ENCODE measurements around the gene RPS14. TPM values are rescaled to one million over a fixed set of nuclear protein-coding genes. Genes with fewer than 3 reads are reported as not detected.

The RPS14 gene
- total RNA-seq, 1 donor from 2014 or later, result 1,424 TPM

DNA sequence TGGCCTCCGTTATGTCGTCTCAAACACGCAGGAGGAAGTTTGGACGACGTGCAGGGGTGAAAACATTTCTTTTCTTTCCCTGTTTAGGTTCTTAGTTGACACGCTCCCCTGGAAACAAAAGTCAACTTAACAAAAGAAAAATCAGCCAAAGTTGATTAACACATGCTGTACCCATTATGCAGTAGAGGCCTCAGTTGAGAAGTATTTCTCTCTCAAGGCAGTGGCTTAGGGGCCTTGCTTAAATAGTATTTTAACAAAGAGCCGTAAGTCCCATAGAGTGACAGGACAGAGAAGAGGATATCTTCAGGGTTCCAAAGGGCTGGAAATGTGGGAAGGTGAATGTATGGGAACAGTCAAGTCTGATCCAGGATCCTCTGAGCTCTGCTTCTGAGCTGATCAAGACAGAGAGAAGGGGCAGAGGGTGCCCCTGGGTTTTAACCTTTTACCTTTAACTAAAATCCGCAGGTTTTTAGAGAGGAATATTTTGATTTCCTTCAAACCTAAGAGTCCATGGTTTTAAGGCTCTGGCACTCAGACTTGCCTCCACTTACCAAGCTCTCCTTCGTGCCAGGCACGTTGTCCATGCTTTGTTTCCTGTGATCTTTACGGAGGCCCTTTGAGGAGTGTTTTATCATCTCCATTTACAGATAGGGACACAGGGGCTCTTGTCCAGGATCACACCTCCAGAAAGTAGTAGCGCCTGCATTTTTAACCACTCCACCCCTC lies 36.2 kb downstream of the RPS14 start:
- DNase-seq (ENCODE audit: low spot score), result no peak

DNA sequence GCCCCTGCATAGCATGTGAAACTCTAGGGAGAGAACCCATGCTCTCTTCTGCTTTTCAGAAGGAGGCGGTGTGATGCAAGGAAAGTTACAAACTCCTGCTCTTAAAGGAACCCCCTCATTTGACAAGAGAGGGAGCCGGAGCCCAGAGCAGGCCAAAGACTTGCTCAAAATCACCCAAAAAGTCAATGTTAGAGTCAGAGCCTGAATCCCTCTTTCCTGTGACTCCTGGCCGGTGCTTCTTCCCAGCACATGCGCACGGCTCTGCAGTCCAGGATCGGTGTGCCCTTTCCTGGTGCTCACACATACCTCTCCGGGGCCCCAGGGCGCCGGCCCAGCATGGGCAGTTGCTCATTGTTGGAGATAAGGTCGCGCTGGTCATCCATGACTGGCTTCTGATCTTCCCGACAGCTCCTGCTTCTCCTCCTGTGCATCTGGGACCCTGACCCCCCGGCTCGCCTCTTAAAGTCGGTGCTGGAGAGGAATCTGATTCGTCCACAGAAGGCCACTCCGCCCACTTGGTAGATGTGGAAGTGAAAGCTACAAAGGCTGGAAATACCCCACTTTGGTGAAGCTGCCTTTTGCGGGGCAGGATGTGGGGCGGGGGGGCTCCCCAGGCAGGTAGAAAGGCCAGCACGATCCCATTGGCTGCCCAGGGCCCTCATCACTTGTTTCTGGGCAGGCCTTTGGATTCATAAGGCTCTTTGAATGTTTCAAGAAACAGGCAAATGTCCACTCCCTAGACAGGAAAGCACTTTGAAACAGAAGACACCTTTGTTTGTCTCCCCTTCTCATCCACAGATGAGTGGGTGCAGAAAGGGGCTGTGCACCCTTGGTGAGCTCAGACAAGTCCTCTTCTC lies 37.0 kb downstream of the RPS14 start, which contains the start of gene CD74:
Gene CD74 (minus strand): TSS at position 592 of the 857 bp plus-strand sequence. CDS start 161 bp downstream, at position 431.
- peak; percentile 88 for DNase-seq (ENCODE audit: low spot score)

DNA sequence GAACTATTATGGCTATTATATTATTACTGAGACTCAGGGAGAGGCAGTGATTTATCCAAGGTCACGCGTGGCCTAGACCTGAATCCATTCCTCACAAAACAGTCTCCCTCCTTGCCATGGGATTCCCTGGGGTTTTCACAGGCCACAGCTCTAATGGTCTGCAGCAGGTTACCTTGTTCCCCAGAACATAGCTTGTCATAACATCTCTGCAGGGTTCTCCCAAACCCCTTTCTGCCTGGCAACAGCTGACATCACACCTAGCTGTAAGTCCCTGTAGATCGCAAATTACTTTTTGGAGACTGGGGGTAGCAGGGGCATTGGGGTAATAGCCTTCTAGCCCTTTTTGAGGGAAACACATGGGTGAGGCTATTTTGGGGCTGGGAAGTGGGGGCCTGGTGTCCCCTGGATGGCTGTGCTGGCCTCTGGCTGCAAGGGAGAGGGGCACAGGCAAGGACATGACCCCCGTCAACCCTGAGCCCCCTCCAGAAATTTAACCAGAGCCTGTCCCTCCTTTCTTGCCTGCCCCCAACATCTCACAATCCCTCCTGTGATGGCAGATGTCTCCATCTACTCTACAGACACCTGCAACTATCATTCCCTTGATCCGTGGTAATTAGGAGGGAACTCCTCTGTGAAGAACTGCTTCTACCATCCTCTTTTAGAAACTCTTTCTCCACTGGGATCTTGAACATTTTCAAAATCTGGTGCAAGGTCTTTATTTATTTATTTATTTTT lies 38.1 kb downstream of the RPS14 start:
- peak; percentile 58 for DNase-seq (ENCODE audit: low spot score)

DNA sequence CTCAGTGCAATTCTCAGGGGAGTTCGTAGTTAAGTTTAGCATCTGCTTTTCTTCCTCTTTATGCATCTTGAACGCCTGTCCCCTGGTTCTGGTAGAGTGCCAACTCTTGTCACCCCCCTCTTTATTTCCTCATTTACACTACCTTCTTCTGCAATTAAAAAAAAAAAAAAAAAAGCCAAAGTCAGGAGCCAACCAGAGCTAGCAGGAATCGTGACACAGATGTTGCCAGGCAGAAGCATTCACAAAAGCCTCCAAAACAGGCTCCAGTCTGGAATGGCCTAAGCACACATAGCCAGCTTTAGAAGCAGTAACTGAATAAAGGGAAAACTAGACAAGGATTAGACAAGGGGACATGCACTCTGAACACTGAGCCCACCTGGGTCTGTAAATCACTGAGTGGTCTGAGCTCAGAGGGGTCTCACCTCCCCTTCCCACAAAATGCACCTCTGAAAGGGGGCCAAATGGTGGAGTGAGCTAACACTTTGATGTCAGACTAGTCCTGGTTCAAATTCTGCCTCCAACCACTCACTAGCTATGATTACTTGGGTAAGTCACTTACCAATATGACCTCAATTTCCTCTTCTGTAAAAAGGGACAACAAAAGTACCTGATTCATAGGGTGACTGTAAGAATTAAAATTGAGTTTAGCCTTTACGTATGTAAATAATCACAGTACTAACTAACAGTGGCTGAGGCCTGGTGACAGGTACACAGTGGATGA lies 38.9 kb downstream of the RPS14 start:
- peak; percentile 85 for DNase-seq (ENCODE audit: low spot score)

DNA sequence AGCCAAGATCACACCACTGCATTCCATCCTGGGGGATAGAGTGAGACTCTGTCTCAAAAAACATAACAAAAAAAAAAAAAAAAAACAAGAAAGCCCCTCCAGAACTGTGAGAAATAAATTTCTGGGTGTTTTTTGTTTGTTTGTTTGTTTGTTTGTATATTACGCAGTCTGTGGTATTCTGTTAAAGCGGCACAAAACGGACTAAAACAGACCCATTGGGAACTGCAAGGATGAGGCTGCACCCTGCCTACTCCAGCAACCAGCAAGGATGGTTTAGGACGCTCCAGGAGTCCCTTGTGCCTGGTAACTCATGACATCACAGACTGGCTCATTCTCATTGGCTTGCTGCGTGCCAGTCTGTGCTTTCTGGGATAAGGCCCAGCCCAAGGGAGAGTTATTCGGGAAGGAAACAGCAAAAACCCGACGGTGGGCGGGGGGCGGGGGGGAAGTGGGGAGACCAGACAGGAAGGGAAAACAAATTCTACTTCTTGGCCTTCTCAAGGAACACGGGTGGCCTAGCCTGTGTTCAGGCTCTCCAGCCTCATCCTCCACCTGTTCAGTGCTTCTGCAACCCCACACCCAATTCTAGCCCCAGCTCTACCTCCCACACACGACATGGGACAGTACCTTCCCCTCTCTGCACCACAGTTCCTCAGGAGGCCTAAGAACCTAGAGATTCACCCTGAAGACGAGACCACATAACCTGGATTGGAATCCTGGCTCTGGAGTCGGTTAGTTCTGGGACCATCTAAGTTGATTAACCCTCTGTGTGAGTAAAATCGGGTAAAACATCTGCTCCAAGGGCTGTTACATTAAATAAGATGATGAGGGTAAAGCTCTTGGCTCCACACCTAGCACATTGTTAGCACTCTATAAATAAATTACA lies 39.7 kb downstream of the RPS14 start:
- peak; percentile 91 for DNase-seq (ENCODE audit: low spot score)

DNA sequence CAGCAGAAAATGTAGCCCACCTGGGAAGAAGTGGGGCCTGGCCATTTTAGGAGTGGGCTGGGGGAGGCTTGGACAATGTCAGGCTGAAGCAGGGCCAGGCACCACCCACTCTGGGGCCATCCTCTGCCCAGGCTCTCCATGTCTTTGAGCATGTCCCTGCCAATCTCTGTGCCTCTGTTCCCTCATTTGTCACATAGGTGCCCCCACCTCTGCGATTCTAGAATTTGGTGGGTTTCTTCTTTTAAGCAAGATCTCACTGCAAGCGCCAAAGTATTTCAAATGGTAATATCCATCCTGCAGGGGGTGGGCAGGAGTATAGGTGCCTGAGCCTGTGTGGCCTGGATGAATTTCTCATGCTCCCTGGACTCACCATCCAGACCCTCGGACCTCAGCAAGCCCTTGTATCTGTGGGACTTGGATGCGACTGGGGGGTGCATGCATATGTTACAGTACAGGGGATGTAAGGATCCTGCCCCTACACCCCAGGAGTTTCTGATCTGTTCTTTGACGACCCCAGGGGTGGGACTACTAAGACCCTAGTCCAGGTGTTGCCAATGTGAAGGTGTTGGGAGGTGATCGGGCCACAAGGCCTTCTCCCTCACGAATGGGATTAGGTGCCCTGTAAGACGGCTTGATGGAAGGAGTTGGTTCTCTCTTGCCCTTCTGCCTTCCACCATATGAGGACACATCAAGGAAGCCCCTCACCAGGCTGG lies 41.2 kb downstream of the RPS14 start:
- DNase-seq (ENCODE audit: low spot score), result no peak

DNA sequence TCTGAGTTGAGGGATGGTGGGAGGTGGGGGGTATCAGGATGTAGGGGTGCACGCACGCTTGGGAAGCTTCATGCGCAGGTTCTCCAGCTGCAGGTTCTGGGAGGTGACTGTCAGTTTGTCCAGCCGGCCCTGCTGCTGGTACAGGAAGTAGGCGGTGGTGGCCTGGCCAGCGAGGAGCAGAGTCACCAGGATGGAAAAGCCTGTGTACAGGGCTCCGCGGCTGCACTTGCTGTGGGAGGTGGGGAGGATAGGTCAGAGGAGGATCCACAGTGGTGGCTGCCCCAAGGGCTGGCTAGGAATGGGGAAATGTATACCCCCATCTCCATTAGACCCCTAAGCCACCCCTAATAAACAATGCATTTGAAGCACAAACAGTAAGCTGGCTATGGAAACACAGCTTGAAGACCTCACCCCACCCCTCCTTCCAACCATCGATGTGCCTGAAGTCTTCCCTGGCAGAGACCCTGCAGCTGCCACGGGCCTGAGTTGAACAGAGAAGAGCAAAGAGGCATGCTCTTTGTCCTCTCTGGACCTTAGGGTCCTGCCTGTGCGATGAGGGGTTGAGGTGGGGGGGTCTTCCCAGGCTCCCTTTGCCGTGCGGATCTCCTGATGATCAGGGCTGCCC lies 42.3 kb downstream of the RPS14 start:
- no peak for DNase-seq (ENCODE audit: low spot score)

DNA sequence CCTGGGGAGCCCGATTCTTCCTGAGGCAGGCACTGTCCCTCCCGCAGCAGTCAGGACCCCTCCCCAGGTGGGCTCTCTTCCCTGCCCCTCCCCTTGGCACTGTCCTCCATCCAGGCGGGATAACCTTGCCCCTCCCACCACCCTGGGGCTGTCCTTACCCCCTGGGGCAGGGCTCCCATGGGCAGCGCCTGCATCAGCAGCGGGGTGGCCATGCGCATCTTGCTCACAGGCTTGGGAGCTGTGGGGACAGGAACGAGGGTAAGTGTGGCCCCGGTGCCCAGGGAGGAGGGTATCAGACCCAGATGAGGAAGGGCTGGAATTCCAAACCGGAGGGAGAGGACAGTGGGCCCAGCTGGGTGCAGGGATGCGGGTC lies 42.8 kb downstream of the RPS14 start:
- no peak for DNase-seq (ENCODE audit: low spot score)

DNA sequence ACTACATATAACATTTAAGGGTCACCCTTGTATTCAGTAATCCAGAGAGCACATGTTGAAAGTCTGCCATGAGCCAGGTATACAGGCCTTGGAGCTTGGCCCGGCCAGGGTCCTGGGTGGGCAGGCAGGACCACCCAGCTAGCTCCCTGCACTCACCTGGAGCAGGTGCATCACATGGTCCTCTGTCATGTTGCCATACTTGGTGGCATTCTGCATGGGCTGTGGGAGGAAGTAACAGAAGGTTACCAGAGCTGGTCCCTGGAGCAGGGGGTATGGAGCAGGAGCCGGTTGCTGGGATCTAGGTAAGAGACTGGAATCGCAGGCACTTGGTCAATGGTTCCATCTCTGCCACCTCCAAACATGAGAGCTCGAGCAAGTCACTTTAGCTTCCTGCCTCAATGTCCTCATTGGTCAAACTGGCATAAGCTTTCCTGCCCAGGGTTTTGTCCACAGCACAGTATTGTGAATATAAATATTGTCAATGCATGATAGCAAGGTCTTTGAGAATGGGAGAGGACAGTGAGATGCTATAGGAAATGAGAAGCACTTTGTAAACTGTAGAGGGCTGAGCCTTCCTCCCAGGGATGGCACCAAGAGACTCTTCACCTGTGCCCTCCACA lies 43.3 kb downstream of the RPS14 start:
- no peak for DNase-seq (ENCODE audit: low spot score)

DNA sequence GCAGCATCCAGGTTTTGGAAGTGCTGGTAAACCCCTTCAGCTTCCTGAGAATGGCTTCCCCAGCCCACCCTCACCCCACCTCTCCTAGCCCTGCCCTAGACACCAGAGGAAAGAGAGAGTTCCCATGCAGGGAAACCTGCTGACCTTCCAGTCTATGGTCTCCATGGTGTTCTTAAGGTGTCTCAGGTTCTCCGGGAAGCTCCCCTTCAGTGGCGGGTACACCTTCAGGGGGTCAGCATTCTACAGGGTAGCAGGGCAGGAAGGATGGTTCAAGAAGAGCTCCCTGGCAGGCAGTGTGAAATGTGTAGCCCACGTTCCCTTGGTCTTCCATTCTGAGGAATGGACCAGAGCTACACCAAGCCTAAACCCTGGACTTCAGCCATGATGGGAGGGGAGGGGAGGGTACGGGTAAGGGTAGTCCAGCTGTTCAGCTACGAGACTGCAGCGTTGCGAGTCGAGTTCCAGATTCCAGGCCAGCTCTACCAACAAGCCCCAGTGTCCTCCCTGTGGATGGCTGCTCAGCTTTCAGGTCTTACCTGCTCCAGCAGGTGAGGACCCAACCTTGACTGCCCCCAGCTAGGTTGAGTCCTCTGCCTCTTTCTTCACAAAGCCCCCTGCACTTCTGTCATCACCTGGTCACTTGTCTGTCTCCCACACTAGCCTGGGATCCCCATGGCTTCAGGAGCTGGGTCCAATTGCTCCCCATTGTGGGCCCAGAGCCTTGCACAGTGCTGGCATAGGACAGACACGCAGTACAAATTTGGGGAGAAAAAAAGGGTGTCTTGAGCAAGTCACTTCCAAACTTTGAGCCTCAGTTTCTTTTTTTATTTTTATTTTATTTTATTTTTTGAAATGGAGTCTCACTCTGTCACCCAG lies 44.4 kb downstream of the RPS14 start:
- DNase-seq (ENCODE audit: low spot score), result no peak

DNA sequence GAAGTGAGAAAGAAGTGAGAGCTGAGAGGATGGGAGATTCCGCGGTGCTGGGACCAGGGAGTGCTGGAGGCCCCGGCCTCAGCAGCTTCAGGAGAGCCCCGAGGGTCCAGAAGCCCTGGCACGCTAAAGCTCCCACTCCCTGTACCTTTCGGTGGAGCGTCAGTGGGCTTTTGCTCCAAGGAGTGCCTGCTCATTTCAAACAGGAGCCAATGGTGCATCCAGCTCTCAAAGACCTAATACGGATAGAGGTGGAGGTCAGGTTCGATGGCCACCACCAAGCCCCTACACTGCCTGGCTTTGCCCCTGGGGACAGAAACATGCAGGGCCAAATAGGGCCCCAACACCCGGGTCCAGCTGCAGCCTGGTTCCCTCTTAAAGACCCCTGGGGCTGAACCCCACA lies 45.0 kb downstream of the RPS14 start:
- no peak for DNase-seq (ENCODE audit: low spot score)

DNA sequence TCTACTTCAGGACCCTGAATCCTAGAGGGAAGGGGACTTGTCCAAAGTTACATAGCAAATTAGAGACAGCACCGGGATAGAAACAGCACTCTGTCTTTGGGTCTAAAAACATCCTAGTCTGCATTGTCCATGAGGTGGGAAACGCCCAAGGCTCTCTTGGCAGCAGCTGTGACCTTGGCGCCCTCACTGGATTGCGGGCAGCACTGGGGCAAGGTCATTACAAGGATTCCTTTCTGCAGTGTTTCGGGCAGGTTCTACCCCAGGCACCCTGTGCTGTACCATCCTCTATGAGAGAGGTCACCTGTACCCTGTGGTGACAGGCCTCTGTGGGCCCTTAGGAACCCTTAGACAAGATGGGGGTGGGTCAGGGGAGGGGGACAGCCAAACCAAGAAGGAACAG lies 45.4 kb downstream of the RPS14 start:
- DNase-seq (ENCODE audit: low spot score), result no peak

DNA sequence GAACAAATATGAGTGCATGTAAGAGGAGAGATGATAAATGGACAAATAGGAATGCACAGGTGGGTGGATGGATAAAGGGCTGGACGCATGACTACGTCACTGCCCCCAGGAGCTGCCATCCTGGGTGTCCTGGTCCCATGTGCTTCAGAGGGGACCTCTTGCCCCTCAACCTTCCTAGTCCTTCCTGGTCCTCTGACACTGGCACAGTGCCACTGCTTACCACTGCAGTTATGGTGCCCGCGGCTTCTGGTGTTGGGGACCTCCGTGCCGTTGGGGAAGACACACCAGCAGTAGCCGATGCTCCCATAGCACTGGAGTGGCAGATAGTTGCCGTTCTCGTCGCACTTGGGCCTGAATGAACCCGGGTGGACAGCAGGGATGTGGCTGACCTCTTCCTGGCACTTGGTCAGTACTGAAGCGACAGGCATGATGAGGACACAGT lies 46.6 kb downstream of the RPS14 start:
- no peak for DNase-seq (ENCODE audit: low spot score)

DNA sequence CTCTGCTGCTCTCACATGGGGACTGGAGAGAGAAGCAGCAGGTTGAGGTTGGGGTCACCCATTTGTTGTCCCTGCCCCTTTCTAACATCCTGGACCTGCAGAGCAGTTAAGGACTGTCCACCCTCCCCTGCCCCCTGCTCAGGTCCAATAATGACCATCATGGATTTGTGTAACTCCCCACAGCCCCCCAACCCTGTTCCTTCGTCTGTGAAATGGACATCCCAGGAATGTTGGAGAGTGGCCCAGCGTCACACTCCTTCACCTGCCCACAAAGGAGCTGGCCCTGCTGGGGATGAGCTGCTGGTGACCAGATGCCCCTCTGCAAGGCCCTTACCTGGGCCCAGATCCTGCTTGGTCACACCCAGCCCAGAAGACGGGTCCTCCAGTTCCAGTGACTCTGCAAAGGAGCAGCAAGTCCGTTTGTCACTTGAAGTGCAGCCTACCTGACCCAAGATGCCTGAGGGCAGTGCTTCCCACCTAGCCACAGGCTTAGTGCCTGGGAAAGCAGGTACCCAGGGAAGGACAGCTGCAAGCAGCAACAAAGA lies 47.2 kb downstream of the RPS14 start:
- DNase-seq (ENCODE audit: low spot score), result no peak

DNA sequence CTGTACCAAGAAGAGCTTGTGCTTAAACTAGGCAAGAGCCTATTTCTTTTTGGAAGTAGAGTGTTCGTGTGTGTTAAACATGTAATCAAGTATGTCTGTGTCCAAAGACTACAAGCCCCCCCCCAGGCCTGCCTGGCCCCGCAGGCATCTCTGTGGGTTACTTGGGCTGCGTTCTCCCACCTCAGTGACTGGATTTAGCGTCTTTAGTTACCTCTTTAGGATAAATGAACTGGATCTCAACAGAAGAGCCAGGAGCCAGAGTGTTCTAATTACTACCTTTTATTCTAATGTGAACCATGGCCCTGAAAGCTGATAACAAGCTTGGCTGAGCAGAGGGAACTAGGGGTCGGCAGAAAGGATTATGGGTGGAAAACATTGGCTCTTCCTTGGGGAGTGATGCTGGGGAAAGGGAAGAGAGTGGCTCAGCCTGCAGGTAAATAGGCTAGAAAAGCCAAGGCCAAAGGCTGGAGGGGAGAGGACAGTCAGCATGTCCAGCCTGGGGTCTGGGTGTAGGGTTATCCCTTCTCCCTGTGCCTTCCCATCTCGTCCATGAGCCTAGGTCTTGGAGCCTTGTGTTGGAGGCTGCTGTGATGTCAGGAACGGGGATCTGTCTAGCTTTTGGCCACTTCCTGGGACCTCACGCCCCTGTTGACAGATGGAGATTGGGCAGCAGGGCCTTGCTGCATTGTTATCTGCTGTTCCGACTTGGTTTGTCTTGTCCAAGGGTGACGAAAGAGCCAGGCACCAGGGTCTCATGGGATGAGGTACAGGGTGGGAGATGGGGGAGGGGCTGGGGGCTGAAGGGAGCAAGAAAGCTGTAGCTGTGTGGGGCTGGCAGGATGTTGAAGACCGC lies 47.9 kb downstream of the RPS14 start:
- no peak for DNase-seq (ENCODE audit: low spot score)

DNA sequence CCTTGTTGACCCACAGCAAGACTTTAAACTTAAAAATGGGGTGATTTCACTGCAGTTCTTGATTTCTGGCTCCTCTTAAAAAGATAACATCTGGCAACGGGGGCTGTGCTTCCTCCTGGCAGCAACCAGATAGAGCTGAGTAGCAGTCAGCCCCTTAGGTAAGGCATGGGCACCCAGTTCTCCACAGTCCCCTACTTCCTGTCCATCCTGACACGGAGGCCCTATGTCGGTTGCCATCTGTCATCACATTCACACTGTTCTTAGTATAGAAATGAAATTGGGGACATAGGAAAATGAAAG lies 48.5 kb downstream of the RPS14 start:
- no peak for DNase-seq (ENCODE audit: low spot score)
